IPS-20b (cell line): Measurements from ENCODE around the gene SPATA32.

Experiments
- H3K27ac ChIP-seq: one replicate; pipeline ENCODE4 v1.5.1; 2013; ENCODE audit warnings: low read length
- H3K27me3 ChIP-seq: 2 replicates; pipeline ENCODE4 v1.6.1; 2013; ENCODE audit warnings: mild to moderate bottlenecking, low read length, inconsistent platforms; ENCODE audit not compliant: insufficient read depth
- H3K36me3 ChIP-seq: 2 replicates; pipeline ENCODE4 v1.6.1; 2013; ENCODE audit warnings: low read depth, mild to moderate bottlenecking, inconsistent platforms, low read length, moderate library complexity; ENCODE audit not compliant: insufficient read depth
- H3K4me1 ChIP-seq: 2 replicates; pipeline ENCODE4 v1.6.1; 2013; ENCODE audit warnings: mild to moderate bottlenecking, control low read depth, inconsistent platforms, low read length, moderate library complexity; ENCODE audit not compliant: insufficient read depth
- H3K4me3 ChIP-seq: 2 replicates; pipeline ENCODE4 v1.5.1; 2013; ENCODE audit warnings: mild to moderate bottlenecking, low read length, inconsistent platforms
- H3K9ac ChIP-seq: 2 replicates; pipeline ENCODE4 v1.6.1; 2013; ENCODE audit warnings: low read depth, mild to moderate bottlenecking, inconsistent platforms, low read length, moderate library complexity
- H3K9me3 ChIP-seq: 2 replicates; pipeline ENCODE4 v1.6.1; 2013; ENCODE audit warnings: mild to moderate bottlenecking, low read depth, low read length, inconsistent platforms; ENCODE audit not compliant: insufficient read depth

Gene SPATA32

GRCh38 chr17:45230787-45231480, 31.0 kb downstream of the SPATA32 start:
- no peak overlapping the region for H3K27ac ChIP-seq
- no peak overlapping the region for H3K4me3 ChIP-seq
- H3K9me3 ChIP-seq, result no peaks in the 10 kb centered on the region
- no peak overlapping the region for H3K9ac ChIP-seq
- H3K4me1 ChIP-seq, result peaks cover 13% of the 10 kb centered on the region
- H3K36me3 ChIP-seq, result no peaks in the 10 kb centered on the region
- peaks cover 18% of the 10 kb centered on the region for H3K27me3 ChIP-seq

GRCh38 chr17:45230410-45230786, 31.5 kb downstream of the SPATA32 start:
- Histone ChIP-seq H3K9ac (no peak overlapping the region), H3K27me3 (peaks cover 14% of the 10 kb centered on the region), H3K9me3 (no peaks in the 10 kb centered on the region), H3K4me3 (no peak overlapping the region), H3K4me1 (peaks cover 12% of the 10 kb centered on the region), H3K27ac (no peak overlapping the region), H3K36me3 (no peaks in the 10 kb centered on the region)

GRCh38 chr17:45229681-45230409, 32.0 kb downstream of the SPATA32 start:
- peaks cover 12% of the 10 kb centered on the region for H3K27me3 ChIP-seq
- H3K9me3 ChIP-seq, result no peaks in the 10 kb centered on the region
- H3K36me3 ChIP-seq, result no peaks in the 10 kb centered on the region
- H3K4me3 ChIP-seq, result no peak overlapping the region
- peaks cover 12% of the 10 kb centered on the region for H3K4me1 ChIP-seq
- H3K27ac ChIP-seq, result no peak overlapping the region
- H3K9ac ChIP-seq, result no peak overlapping the region

GRCh38 chr17:45228763-45229539, 32.9 kb downstream of the SPATA32 start:
- Histone ChIP-seq H3K36me3 (no peaks in the 10 kb centered on the region), H3K27me3 (peaks cover 20% of the 10 kb centered on the region), H3K4me3 (no peak overlapping the region), H3K9me3 (no peaks in the 10 kb centered on the region), H3K4me1 (peaks cover 12% of the 10 kb centered on the region), H3K9ac (no peak overlapping the region), H3K27ac (no peak overlapping the region)

- Histone ChIP-seq H3K9me3 (no peaks in the 10 kb centered on the region), H3K27ac (no peak overlapping the region), H3K27me3 (peaks cover 28% of the 10 kb centered on the region), H3K4me1 (peaks cover 12% of the 10 kb centered on the region), H3K4me3 (no peak overlapping the region), H3K9ac (no peak overlapping the region), H3K36me3 (no peaks in the 10 kb centered on the region)
Measured at GRCh38 chr17:45227926-45228762, 33.8 kb downstream of the SPATA32 start.

GRCh38 chr17:45227101-45227925, 34.6 kb downstream of the SPATA32 start:
- H3K9me3 ChIP-seq, result no peaks in the 10 kb centered on the region
- H3K4me3 ChIP-seq, result no peak overlapping the region
- peaks cover 36% of the 10 kb centered on the region for H3K27me3 ChIP-seq
- H3K36me3 ChIP-seq, result no peaks in the 10 kb centered on the region
- no peak overlapping the region for H3K27ac ChIP-seq
- peaks cover 12% of the 10 kb centered on the region for H3K4me1 ChIP-seq
- H3K9ac ChIP-seq, result no peak overlapping the region

- H3K27ac ChIP-seq, result no peak overlapping the region
- H3K9ac ChIP-seq, result no peak overlapping the region
- H3K4me1 ChIP-seq, result peaks cover 12% of the 10 kb centered on the region
- H3K36me3 ChIP-seq, result no peaks in the 10 kb centered on the region
- no peaks in the 10 kb centered on the region for H3K9me3 ChIP-seq
- H3K4me3 ChIP-seq, result no peak overlapping the region
- peaks cover 42% of the 10 kb centered on the region for H3K27me3 ChIP-seq
Measured at GRCh38 chr17:45226576-45226975, 35.3 kb downstream of the SPATA32 start.

- Histone ChIP-seq H3K9ac (no peak overlapping the region), H3K36me3 (no peaks in the 10 kb centered on the region), H3K4me3 (no peak overlapping the region)
Measured at GRCh38 chr17:45225964-45226530, 35.8 kb downstream of the SPATA32 start.

GRCh38 chr17:45225051-45225700, 36.7 kb downstream of the SPATA32 start:
- Histone ChIP-seq H3K4me3 (no peak overlapping the region), H3K9ac (no peak overlapping the region), H3K27ac (no peak overlapping the region), H3K4me1 (peaks cover 12% of the 10 kb centered on the region), H3K27me3 (peaks cover 48% of the 10 kb centered on the region), H3K36me3 (no peaks in the 10 kb centered on the region), H3K9me3 (no peaks in the 10 kb centered on the region)

More at GRCh38 chr17:45225964-45226530, 35.8 kb downstream of the SPATA32 start:
- Histone ChIP-seq H3K27ac (no peak overlapping the region), H3K4me1 (peaks cover 12% of the 10 kb centered on the region), H3K27me3 (peaks cover 46% of the 10 kb centered on the region), H3K9me3 (no peaks in the 10 kb centered on the region)

- H3K9ac ChIP-seq, result no peak overlapping the region
- H3K4me1 ChIP-seq, result peaks cover 12% of the 10 kb centered on the region
Measured at GRCh38 chr17:45224671-45225050, 37.2 kb downstream of the SPATA32 start.

More at GRCh38 chr17:45224671-45225050, 37.2 kb downstream of the SPATA32 start:
- no peaks in the 10 kb centered on the region for H3K9me3 ChIP-seq
- H3K27ac ChIP-seq, result no peak overlapping the region
- no peaks in the 10 kb centered on the region for H3K36me3 ChIP-seq
- peaks cover 54% of the 10 kb centered on the region for H3K27me3 ChIP-seq
- H3K4me3 ChIP-seq, result no peak overlapping the region
